ENCODE results near the gene ZNF20. TPM values are rescaled to one million over a fixed set of nuclear protein-coding genes. Genes with fewer than 3 reads are reported as not detected.
"Not testable (repeated sequence)": the region's sequence is repeated elsewhere in the genome, so short reads cannot be mapped to it uniquely, and the experiment has no call there.

Gene ZNF20
- total RNA-seq, 6 experiments from 2014 or later: 0.98 to 2.7 (median 1.5) TPM

DNA sequence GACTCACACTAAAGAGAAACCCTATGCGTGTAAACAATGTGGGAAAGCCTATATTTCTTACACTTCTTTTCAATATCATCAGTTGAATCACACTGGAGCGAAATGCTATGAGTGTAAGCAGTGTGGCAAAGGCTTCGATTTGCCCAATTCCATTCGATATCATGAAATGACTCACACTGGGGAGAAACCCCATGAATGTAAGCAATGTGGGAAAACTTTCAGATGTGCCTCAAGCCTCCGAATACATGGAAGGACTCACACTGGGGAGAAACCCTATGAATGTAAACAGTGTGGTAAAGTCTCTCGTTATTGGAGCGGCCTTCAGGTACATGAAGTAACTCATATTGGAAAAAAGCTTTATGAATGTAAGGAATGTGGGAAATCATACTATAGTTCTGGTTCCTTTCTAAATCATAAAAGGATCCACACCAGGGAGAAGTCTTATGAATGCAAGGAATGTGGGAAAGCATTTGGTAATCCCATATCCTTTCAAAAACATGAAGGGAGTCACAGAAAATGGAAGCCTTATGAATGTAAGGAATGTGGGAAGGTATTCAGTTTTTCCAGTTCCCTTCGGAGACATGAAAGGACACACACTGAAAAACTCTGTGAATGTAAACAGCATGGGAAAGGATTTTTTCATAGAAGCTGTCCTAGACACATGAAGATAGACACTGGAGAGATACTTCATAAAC is 28.1 kb downstream of the ZNF20 start:
- no peak overlapping the region for H3K4me3 ChIP-seq
- peaks cover 0 to 2% (median 0%) of the 10 kb centered on the region in 4 donors for H3K36me3 ChIP-seq
- no peaks in the 10 kb centered on the region for H3K27me3 ChIP-seq
- TF ChIP-seq, protein P1, sequence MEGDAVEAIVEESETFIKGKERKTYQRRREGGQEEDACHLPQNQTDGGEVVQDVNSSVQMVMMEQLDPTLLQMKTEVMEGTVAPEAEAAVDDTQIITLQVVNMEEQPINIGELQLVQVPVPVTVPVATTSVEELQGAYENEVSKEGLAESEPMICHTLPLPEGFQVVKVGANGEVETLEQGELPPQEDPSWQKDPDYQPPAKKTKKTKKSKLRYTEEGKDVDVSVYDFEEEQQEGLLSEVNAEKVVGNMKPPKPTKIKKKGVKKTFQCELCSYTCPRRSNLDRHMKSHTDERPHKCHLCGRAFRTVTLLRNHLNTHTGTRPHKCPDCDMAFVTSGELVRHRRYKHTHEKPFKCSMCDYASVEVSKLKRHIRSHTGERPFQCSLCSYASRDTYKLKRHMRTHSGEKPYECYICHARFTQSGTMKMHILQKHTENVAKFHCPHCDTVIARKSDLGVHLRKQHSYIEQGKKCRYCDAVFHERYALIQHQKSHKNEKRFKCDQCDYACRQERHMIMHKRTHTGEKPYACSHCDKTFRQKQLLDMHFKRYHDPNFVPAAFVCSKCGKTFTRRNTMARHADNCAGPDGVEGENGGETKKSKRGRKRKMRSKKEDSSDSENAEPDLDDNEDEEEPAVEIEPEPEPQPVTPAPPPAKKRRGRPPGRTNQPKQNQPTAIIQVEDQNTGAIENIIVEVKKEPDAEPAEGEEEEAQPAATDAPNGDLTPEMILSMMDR (IDR thresholded peaks at IDR 0.05): no peak
- TF ChIP-seq POLR2A (IDR thresholded peaks at IDR 0.05): no peak
- DNase-seq: no peak
- WGBS (ENCODE audit: insufficient coverage, low coverage, low lambda C conversion rate, missing lambda C conversion rate): 79% methylated on average over 8 of the region's 8 CpGs
- peaks cover 0 to 13% (median 2%) of the 10 kb centered on the region in 4 donors for H3K9me3 ChIP-seq
- no peaks in the 10 kb centered on the region for H3K4me1 ChIP-seq
- ATAC-seq: no peak
- intact Hi-C loops (cut with DNase I): no loop called here
- H3K27ac ChIP-seq: no peak overlapping the region

DNA sequence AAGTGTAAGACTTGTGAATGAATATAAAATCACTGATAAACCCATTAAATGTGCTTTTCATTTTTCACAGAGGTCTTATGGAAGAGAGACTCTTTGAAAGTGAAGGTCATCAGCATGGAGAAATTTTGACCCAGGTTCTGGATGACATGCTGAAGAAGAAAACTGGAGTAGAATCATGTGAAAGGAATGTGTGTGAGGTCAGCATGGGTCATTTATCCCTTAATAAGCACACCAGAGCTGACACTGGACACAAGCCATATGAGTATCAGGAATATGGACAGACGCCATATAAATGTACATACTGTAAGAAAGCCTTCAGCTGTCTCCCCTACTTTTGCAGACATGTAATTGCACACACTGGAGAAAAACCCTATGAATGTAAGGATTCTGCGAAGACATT is 29.0 kb downstream of the ZNF20 start:
- Histone ChIP-seq H3K36me3 (peaks cover 0 to 2% (median 0%) of the 10 kb centered on the region in 4 donors), H3K4me1 (no peaks in the 10 kb centered on the region), H3K27me3 (no peaks in the 10 kb centered on the region), H3K4me3 (no peak overlapping the region), H3K9me3 (peaks cover 0 to 13% (median 2%) of the 10 kb centered on the region in 4 donors), H3K27ac (no peak overlapping the region)
- TF ChIP-seq POLR2A (IDR thresholded peaks at IDR 0.05): no peak
- TF ChIP-seq, protein P1 (IDR thresholded peaks at IDR 0.05): no peak
- intact Hi-C loops (cut with DNase I): no loop called here
- DNase-seq (no peak), ATAC-seq (no peak)
- 50% methylated on average over 2 of the region's 2 CpGs for WGBS (ENCODE audit: insufficient coverage, low coverage, low lambda C conversion rate, missing lambda C conversion rate)

DNA sequence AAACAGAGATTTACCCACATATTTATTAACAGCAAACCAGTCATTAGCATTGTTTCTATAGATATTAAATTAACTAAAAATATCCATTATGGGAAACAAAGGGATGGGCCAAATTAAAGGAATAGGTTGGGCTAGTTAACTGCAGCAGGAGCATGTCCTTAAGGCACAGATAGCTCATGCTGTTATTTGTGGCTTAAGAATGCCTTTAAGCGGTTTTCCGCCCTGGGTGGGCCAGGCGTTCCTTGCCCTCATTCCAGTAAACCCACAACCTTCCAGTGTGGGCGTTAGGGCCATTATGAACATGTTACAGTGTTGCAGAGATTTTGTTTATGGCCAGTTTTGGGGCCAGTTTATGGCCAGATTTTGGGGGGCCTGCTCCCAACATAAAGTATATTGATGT is 36.2 kb downstream of the ZNF20 start:
- H3K9me3 ChIP-seq; H3K4me1 ChIP-seq; H3K4me3 ChIP-seq; ATAC-seq; H3K27me3 ChIP-seq; DNase-seq; H3K27ac ChIP-seq; intact Hi-C loops (cut with DNase I); H3K36me3 ChIP-seq: not testable (repeated sequence)
- WGBS (ENCODE audit: insufficient coverage, low coverage, low lambda C conversion rate, missing lambda C conversion rate): 92% methylated on average over 4 of the region's 4 CpGs

DNA sequence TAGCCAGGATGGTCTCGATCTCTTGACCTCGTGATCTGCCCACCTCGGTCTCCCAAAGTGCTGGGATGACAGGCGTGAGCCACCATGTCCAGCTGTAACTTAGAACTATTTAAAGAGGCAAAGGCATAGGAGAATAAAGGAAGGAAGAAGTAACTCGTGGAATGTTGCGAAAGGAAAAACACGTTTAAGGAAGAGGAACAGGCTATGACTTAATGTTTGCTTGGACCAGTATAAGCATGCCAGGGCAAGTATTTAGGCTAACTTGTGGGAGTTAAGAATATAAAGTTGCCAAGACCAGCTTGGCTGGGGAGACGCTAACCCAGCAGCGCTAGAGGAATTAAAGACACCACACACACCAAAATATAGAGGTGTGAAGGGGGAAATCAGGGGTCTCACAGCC is 42.1 kb downstream of the ZNF20 start:
- 86% methylated on average over 8 of the region's 9 CpGs for WGBS (ENCODE audit: insufficient coverage, low coverage, low lambda C conversion rate, missing lambda C conversion rate)
- Histone ChIP-seq H3K9me3 (no peaks in the 10 kb centered on the region), H3K27me3 (no peaks in the 10 kb centered on the region), H3K27ac (no peak overlapping the region), H3K4me3 (no peak overlapping the region), H3K4me1 (no peaks in the 10 kb centered on the region), H3K36me3 (no peaks in the 10 kb centered on the region)
- intact Hi-C loops (cut with DNase I): no loop called here
- TF ChIP-seq, protein P1 (IDR thresholded peaks at IDR 0.05): no peak
- no peak for TF ChIP-seq POLR2A (IDR thresholded peaks at IDR 0.05)
- DNase-seq (no peak), ATAC-seq (no peak)

DNA sequence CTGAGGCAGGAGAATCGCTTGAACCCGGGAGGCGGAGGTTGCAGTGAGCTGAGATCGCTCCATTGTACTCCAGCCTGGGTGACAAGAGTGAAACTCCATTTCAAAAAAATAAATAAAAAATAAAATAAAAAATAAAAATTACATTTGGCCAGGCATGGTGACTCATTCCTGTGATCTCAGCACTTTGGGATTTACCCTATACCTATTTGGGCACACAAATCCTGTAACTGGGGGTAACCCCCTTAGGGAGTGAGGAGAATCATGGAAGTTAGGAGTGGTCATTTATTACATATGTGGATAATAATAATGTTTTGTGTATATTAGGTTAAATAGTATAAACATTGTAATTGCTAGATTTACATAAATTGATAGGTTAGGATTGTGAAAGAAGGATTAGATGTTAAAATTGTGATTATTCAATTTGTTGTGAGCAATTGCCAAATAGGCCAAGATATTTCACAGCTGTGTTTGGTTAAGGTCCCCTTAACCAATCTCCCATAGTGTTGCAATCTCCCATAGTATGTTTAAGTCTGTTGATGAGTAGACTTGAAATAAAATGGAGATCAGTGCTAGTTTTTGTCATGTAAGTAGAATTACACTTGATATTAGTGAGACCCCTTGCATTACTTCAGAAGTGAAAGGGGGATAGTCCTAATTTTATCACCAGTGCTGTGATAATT is 44.9 kb downstream of the ZNF20 start:
- Histone ChIP-seq H3K27me3 (no peaks in the 10 kb centered on the region), H3K36me3 (no peaks in the 10 kb centered on the region), H3K4me1 (no peaks in the 10 kb centered on the region), H3K27ac (no peak overlapping the region), H3K9me3 (no peaks in the 10 kb centered on the region), H3K4me3 (no peak overlapping the region)
- 90% methylated on average over 2 of the region's 4 CpGs for WGBS (ENCODE audit: insufficient coverage, low coverage, low lambda C conversion rate, missing lambda C conversion rate)
- ATAC-seq: no peak
- DNase-seq: no peak
- TF ChIP-seq, protein P1 (IDR thresholded peaks at IDR 0.05): no peak
- TF ChIP-seq POLR2A (IDR thresholded peaks at IDR 0.05): no peak
- intact Hi-C loops (cut with DNase I): no loop called here
